ENCODE data around the gene VAMP2. TPM values are rescaled to one million over a fixed set of nuclear protein-coding genes. Genes with fewer than 3 reads are reported as not detected.

Gene VAMP2
- total and polyA plus RNA-seq, 9 of the 15 experiments (the other 6 are each of a cell fraction or from before 2014, with no cell fraction given): 2.3 to 31.8 (median 6.0) TPM

DNA sequence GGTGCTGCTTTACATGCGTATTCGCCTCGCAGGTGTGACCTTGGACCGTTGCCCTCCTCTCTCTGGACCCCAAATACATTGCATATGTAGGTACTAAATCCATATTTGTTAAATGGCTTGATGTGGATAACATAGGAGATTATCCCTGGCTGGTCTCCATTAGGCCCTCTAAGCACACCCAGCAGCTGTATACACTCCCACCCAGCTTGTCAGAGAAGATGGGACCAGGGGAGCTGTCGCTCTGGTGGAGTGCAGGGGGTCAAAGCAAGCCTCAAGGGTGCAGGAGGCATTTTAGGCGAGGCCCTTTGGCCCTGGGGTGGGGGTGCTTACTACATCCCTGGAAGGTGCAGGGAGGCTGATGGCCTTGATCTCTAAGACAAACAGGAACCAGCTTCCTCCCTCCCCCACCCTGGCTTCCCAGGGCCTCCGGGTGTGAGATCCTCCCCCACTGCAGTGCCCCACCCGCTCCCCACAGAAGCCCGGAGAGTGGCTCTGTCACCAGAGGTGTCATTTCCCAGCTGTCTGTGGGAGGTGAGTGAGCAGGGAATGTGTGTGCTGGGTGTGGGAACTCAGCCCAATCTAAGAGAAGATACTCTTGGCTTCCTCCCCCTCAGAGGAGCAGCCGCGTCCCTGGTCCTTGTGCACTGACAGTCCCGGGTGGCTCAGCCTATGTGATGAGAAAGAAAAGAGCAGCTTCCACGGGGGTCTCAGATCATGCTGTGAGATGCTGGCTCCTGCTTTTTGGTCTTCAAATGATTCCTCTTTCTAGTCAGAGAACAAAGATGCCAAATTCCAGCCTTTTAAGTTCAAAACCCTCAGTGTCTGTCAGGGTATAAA is 1.4 kb upstream of the VAMP2 start (continued):
- no peak for TF ChIP-seq BMI1 (IDR thresholded peaks at IDR 0.05; ENCODE audit: low read length)
- no peak for TF ChIP-seq ZNF75A (CRISPR knock-in tag; IDR thresholded peaks at IDR 0.05)
- TF ChIP-seq KAT2B (IDR thresholded peaks at IDR 0.05; ENCODE audit: low read depth, low read length): no peak
- no peak for TF ChIP-seq MCM7 (IDR thresholded peaks at IDR 0.05)
- TF ChIP-seq JUNB (CRISPR knock-in tag; conservative IDR thresholded peaks at IDR 0.05): no peak
- TF ChIP-seq, protein P1, sequence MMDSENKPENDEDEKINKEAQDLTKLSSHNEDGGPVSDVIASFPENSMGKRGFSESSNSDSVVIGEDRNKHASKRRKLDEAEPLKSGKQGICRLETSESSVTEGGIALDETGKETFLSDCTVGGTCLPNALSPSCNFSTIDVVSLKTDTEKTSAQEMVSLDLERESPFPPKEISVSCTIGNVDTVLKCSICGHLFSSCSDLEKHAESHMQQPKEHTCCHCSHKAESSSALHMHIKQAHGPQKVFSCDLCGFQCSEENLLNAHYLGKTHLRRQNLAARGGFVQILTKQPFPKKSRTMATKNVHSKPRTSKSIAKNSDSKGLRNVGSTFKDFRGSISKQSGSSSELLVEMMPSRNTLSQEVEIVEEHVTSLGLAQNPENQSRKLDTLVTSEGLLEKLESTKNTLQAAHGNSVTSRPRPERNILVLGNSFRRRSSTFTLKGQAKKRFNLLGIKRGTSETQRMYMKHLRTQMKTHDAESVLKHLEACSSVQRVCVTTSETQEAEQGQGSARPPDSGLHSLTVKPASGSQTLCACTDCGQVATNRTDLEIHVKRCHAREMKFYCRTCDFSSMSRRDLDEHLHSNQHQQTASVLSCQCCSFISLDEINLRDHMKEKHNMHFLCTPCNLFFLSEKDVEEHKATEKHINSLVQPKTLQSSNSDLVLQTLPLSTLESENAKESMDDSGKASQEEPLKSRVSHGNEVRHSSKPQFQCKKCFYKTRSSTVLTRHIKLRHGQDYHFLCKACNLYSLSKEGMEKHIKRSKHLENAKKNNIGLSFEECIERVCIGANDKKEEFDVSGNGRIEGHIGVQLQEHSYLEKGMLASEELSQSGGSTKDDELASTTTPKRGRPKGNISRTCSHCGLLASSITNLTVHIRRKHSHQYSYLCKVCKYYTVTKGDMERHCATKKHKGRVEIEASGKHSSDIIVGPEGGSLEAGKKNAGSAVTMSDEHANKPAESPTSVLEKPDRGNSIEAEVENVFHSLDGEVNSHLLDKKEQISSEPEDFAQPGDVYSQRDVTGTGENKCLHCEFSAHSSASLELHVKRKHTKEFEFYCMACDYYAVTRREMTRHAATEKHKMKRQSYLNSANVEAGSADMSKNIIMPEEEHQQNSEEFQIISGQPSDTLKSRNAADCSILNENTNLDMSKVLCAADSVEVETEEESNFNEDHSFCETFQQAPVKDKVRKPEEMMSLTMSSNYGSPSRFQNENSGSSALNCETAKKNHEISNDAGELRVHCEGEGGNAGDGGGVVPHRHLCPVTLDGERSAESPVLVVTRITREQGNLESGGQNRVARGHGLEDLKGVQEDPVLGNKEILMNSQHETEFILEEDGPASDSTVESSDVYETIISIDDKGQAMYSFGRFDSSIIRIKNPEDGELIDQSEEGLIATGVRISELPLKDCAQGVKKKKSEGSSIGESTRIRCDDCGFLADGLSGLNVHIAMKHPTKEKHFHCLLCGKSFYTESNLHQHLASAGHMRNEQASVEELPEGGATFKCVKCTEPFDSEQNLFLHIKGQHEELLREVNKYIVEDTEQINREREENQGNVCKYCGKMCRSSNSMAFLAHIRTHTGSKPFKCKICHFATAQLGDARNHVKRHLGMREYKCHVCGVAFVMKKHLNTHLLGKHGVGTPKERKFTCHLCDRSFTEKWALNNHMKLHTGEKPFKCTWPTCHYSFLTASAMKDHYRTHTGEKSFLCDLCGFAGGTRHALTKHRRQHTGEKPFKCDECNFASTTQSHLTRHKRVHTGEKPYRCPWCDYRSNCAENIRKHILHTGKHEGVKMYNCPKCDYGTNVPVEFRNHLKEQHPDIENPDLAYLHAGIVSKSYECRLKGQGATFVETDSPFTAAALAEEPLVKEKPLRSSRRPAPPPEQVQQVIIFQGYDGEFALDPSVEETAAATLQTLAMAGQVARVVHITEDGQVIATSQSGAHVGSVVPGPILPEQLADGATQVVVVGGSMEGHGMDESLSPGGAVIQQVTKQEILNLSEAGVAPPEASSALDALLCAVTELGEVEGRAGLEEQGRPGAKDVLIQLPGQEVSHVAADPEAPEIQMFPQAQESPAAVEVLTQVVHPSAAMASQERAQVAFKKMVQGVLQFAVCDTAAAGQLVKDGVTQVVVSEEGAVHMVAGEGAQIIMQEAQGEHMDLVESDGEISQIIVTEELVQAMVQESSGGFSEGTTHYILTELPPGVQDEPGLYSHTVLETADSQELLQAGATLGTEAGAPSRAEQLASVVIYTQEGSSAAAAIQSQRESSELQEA (IDR thresholded peaks at IDR 0.05; ENCODE audit: low read depth): no peak
- TF ChIP-seq ZNF165 (CRISPR knock-in tag; IDR thresholded peaks at IDR 0.05; ENCODE audit: borderline replicate concordance): no peak
- no peak for TF ChIP-seq FUS (optimal IDR thresholded peaks at IDR 0.05; ENCODE audit: low read depth, low read length)
- TF ChIP-seq ZNF785 (CRISPR knock-in tag; IDR thresholded peaks at IDR 0.05): no peak
- TF ChIP-seq ZNF212 (CRISPR knock-in tag; IDR thresholded peaks at IDR 0.05): no peak
- TF ChIP-seq BCL6 (CRISPR knock-in tag; IDR thresholded peaks at IDR 0.05): no peak
- TF ChIP-seq POLR2AphosphoS2 (IDR thresholded peaks at IDR 0.05; ENCODE audit: low read length): no peak
- no peak for TF ChIP-seq POLR2A (conservative IDR thresholded peaks at IDR 0.05)
- TF ChIP-seq, protein P2, sequence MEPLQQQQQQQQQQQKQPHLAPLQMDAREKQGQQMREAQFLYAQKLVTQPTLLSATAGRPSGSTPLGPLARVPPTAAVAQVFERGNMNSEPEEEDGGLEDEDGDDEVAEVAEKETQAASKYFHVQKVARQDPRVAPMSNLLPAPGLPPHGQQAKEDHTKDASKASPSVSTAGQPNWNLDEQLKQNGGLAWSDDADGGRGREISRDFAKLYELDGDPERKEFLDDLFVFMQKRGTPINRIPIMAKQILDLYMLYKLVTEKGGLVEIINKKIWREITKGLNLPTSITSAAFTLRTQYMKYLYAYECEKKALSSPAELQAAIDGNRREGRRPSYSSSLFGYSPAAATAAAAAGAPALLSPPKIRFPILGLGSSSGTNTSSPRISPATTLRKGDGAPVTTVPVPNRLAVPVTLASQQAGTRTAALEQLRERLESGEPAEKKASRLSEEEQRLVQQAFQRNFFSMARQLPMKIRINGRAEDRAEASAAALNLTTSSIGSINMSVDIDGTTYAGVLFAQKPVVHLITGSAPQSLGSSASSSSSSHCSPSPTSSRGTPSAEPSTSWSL (CRISPR knock-in tag; IDR thresholded peaks at IDR 0.05; ENCODE audit: borderline replicate concordance): no peak
- TF ChIP-seq, protein P3, sequence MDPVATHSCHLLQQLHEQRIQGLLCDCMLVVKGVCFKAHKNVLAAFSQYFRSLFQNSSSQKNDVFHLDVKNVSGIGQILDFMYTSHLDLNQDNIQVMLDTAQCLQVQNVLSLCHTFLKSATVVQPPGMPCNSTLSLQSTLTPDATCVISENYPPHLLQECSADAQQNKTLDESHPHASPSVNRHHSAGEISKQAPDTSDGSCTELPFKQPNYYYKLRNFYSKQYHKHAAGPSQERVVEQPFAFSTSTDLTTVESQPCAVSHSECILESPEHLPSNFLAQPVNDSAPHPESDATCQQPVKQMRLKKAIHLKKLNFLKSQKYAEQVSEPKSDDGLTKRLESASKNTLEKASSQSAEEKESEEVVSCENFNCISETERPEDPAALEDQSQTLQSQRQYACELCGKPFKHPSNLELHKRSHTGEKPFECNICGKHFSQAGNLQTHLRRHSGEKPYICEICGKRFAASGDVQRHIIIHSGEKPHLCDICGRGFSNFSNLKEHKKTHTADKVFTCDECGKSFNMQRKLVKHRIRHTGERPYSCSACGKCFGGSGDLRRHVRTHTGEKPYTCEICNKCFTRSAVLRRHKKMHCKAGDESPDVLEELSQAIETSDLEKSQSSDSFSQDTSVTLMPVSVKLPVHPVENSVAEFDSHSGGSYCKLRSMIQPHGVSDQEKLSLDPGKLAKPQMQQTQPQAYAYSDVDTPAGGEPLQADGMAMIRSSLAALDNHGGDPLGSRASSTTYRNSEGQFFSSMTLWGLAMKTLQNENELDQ (CRISPR knock-in tag; IDR thresholded peaks at IDR 0.05; ENCODE audit: borderline replicate concordance): no peak
- no peak for TF ChIP-seq ZNF282 (CRISPR knock-in tag; IDR thresholded peaks at IDR 0.05)
- TF ChIP-seq MTA3 (IDR thresholded peaks at IDR 0.05; ENCODE audit: borderline replicate concordance): peak; percentile 67; the same call in 1 of the 2 replicates
